Measurements from ENCODE around the gene WDR59. TPM values are rescaled to one million over a fixed set of nuclear protein-coding genes. Genes with fewer than 3 reads are reported as not detected.

The WDR59 gene
- total and polyA plus RNA-seq, 9 of the 15 experiments (the other 6 are each of a cell fraction or from before 2014, with no cell fraction given): 12.7 to 126 (median 34.7) TPM

DNA sequence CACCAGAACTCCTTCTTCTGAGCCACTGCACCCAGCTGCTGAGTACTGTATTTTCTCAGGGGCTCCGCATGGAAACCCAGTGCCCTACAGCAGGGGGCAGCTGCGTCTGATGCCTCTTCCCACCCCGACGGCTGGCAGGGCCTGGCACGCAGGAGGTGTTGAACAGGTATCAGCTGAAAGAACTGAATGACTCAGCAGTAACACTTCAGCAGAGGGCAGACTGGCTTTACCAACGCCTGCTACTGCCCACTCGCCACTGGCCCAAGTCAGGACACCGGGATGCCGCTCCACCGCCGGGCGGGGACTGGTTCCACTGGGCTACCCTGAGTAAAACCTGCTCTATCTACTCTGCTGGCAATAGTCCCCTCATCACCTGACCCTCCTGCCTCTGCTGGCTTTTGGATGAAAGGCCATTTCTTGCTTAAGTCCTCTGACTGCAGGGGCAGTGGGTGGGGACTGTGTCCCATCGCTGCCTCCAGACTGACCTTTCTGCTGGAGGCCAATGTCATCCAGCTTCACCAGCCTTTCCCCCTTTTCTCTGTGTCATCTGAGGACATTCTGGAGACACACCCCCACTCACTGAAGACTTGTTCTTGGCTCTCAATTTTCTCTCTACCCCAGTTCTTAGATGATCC is 109.9 kb downstream of the WDR59 start:
- TF ChIP-seq FOXO4 (CRISPR knock-in tag; IDR thresholded peaks at IDR 0.05) (no peak), C11orf30 (IDR thresholded peaks at IDR 0.05; ENCODE audit: low read depth) (peak; percentile 26; the same call in 1 of the 2 replicates), ZBTB1 (CRISPR knock-in tag; IDR thresholded peaks at IDR 0.05; ENCODE audit: borderline replicate concordance, low read depth) (no peak), MAFG (tag; conservative IDR thresholded peaks at IDR 0.05) (peak; percentile 24; the same call in 1 of the 2 replicates), ASH1L (IDR thresholded peaks at IDR 0.05; ENCODE audit: borderline replicate concordance, low read depth, partially characterized antibody) (no peak), CC2D1A (IDR thresholded peaks at IDR 0.05) (no peak), ZNF316 (IDR thresholded peaks at IDR 0.05) (0 out of 2 replicates have a peak, but pooled peaks have one; percentile 8)
- peak overlapping the region in 1 of 2 experiments; percentile 17; a peak in 2 of 4 replicates for H3K9ac ChIP-seq (ENCODE audit: insufficient read depth in 1 of 2, low read depth in 2 of 2, low read length in 2 of 2)
- no peaks in the 10 kb centered on the region for H3K27me3 ChIP-seq (ENCODE audit: control insufficient read depth in 2 of 2, insufficient read depth in 2 of 2, low read length in 2 of 2)
- no peaks in the 10 kb centered on the region for H4K20me1 ChIP-seq (replicated peaks; ENCODE audit: control insufficient read depth, insufficient read depth, low read length)
- ChIA-PET CTCF (ENCODE audit: low intra/inter-chr PET ratio) (no interaction called here), POLR2A (no interaction called here)
- H3K79me2 ChIP-seq (ENCODE audit: control insufficient read depth, insufficient read depth, low read length): no peaks in the 10 kb centered on the region
- H3K27ac ChIP-seq (ENCODE audit: extremely low read depth, low read depth, low read length): no peak overlapping the region
- ATAC-seq: no peak
- no peak overlapping the region for H2AFZ ChIP-seq (ENCODE audit: low read depth, low read length)
- in situ Hi-C loops (cut with MboI) (no loop called here), intact Hi-C loops (cut with micrococcal nuclease) (no loop called here)
- peaks cover 36% of the 10 kb centered on the region; the same call in 2 of the 3 replicates for H3K36me3 ChIP-seq (ENCODE audit: control insufficient read depth, insufficient read depth, low read length)
- 0 out of 5 replicates have a peak, but pooled peaks cover 0 to 4% of the 10 kb centered on the region in 2 experiments for H3K4me1 ChIP-seq (replicated peaks in 1 of 2; ENCODE audit: control insufficient read depth in 2 of 2, insufficient read depth in 2 of 2, low read length in 2 of 2)
- no peak for FAIRE-seq
- H3K4me3 ChIP-seq: no peak overlapping the region
- BruUV-seq (replicated peaks): no TSS peak
- H3K9me1 ChIP-seq (ENCODE audit: control insufficient read depth, insufficient read depth, low read length): no peaks in the 10 kb centered on the region
- DNase-seq (ENCODE audit: extremely low read depth in 1 of 4, low spot score in 3 of 4): no peak
- no peak overlapping the region for H3K4me2 ChIP-seq (ENCODE audit: insufficient read depth, low read length)
- H3K9me3 ChIP-seq (replicated peaks; ENCODE audit: control insufficient read depth, insufficient read depth, low read depth, low read length): no peaks in the 10 kb centered on the region
- 90% methylated on average over 13 of the region's 13 CpGs for WGBS (ENCODE audit: insufficient coverage, low coverage, missing lambda C conversion rate)
